ENCODE results near the gene RRM1. TPM values are rescaled to one million over a fixed set of nuclear protein-coding genes. Genes with fewer than 3 reads are reported as not detected.
"Not testable (repeated sequence)": the region's sequence is repeated elsewhere in the genome, so short reads cannot be mapped to it uniquely, and the experiment has no call there.

RRM1 gene
- total RNA-seq, 1 donor from 2014 or later: 128 TPM

GRCh38 chr11:4125141-4125540 lies 30.5 kb downstream of the RRM1 start:
- H3K4me3 ChIP-seq (ENCODE audit: low read depth, low read length): no peak overlapping the region
- no peak for TF ChIP-seq CTCF (conservative IDR thresholded peaks at IDR 0.05; ENCODE audit: low read depth, low read length)
- DNase-seq (ENCODE audit: low read depth): no peak

- no peak overlapping the region for H3K4me3 ChIP-seq (ENCODE audit: low read depth, low read length)
- no peak for DNase-seq (ENCODE audit: low read depth)
- TF ChIP-seq CTCF (conservative IDR thresholded peaks at IDR 0.05; ENCODE audit: low read depth, low read length): no peak
These were observed 32.8 kb downstream of the RRM1 start for GRCh38 chr11:4127357-4127756.

GRCh38 chr11:4130219-4130618 lies 35.6 kb downstream of the RRM1 start:
- DNase-seq (ENCODE audit: low read depth); H3K4me3 ChIP-seq (ENCODE audit: low read depth, low read length): not testable (repeated sequence)

- DNase-seq (ENCODE audit: low read depth): peak; percentile 69
These were observed 40.2 kb downstream of the RRM1 start for GRCh38 chr11:4134806-4135205.

GRCh38 chr11:4138497-4138896 lies 43.9 kb downstream of the RRM1 start:
- DNase-seq (ENCODE audit: low read depth): no peak
- H3K4me3 ChIP-seq (ENCODE audit: low read depth, low read length): no peak overlapping the region
- no peak for TF ChIP-seq CTCF (conservative IDR thresholded peaks at IDR 0.05; ENCODE audit: low read depth, low read length)

More at GRCh38 chr11:4134806-4135205, 40.2 kb downstream of the RRM1 start:
- H3K4me3 ChIP-seq (ENCODE audit: low read depth, low read length): no peak overlapping the region
- no peak for TF ChIP-seq CTCF (conservative IDR thresholded peaks at IDR 0.05; ENCODE audit: low read depth, low read length)

GRCh38 chr11:4140067-4140636 lies 45.6 kb downstream of the RRM1 start:
- DNase-seq (ENCODE audit: low read depth): no peak
- no peak for TF ChIP-seq CTCF (conservative IDR thresholded peaks at IDR 0.05; ENCODE audit: low read depth, low read length)
- H3K4me3 ChIP-seq (ENCODE audit: low read depth, low read length): no peak overlapping the region

- no peak for DNase-seq (ENCODE audit: low read depth)
- TF ChIP-seq CTCF (conservative IDR thresholded peaks at IDR 0.05; ENCODE audit: low read depth, low read length): no peak
- no peak overlapping the region for H3K4me3 ChIP-seq (ENCODE audit: low read depth, low read length)
These were observed 51.6 kb downstream of the RRM1 start for GRCh38 chr11:4146070-4146771.

Data from epithelial cell of proximal tubule (primary cell).